T follicular helper cell (primary cell): ENCODE measurements around the gene ABLIM1.

Source experiments
- DNase-seq: peaks from one replicate; pipeline ENCODE4 v3.0.0-alpha.2; 2020; ENCODE audit warnings: low read depth

Gene ABLIM1

DNA sequence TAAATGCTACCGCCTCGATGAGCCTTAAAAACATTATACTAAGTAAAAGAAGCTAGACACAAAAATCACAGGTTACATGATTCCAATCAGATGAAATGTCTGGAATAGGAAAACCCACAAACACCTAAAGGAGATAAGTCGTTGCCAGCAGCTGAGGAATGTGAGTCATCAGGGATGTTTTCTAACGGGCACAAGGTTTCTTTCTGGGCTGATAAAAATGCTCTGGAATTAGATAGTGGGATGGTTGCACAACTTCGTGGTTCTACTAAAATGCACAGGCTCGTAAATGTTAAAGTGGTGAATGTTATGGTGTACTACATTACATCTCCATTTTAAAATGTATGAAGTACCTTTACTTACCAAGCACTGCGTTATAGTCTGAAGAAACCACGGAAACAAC is 9.7 kb downstream of the ABLIM1 start:
- no peak for DNase-seq

GRCh38 chr10:114647545-114648138 is 10.4 kb downstream of the ABLIM1 start:
- no peak for DNase-seq

DNA sequence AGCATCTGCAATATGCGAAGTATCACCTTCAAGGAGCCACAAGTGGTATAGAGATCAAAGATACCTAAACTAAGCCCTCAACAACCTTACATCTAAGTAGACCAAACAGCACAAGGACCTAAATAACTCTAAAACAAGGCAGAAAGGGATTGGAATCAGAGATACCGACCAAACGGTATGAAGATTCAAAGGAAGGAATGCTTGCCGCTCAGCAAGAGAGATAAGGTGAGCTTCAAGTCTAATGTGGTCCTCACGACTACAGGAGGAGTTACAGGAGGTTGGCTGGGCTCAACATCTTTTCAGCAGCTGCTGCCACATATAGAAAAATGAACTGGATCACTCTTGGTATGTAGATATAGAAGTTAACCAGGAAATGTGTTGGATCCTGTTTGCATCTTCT is 11.6 kb downstream of the ABLIM1 start:
- no peak for DNase-seq

DNA sequence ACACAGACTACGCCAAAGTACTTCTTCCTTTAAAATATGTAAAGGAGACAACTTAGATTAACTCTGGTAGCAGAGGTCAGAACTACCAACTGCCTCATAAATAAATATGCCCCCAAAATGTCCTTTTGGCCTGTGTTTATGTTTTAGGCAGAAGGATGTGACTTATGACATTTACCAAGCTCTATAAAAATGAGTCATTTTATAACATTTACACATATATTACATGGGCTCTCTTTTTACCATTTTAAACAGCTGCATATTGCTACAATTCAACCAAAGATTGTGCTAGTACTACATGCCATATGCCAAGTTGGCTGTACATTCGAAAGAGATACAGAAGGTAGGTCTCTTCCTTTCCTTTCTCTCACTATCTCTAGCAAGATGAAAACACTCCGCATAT is 12.4 kb downstream of the ABLIM1 start:
- DNase-seq = no peak

DNA sequence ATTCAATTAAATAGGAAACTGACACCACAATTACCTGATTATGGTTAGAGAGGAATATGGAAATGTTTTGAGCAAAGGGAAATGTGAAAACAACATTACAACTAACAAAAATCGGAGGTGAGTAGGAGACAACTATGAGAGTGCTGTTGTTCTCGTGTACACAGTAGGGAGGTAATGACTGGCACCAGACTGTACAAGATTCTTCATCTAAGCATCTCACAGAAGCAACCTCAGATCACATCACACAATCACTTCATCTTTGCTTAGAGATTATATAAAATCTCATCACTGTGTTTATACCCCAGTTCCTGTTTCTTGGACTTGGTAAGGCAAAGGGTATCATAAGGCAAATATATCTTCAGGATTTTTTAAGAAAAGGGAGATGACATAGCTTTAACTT is 14.9 kb downstream of the ABLIM1 start:
- no peak for DNase-seq

DNA sequence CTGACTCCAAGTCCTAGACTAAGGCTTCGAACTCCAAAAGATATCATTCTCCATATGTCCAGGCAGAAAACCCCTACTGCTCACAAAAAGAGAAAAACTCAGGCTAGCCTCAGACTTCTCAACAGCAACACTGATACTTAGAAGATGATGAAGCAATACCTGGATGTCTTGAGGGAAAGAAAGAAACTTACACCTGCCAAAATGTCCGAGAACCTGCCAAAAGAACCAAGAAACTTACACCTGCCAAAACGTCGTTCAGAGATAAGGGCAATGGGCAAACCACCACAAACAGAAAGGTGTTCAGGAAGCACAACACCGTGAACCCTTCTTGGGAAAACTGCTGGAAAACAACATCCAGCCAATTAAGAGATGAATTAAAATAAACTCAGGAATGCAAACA is 15.3 kb downstream of the ABLIM1 start:
- DNase-seq = no peak

GRCh38 chr10:114638821-114639625 is 19.1 kb downstream of the ABLIM1 start:
- DNase-seq = no peak

DNA sequence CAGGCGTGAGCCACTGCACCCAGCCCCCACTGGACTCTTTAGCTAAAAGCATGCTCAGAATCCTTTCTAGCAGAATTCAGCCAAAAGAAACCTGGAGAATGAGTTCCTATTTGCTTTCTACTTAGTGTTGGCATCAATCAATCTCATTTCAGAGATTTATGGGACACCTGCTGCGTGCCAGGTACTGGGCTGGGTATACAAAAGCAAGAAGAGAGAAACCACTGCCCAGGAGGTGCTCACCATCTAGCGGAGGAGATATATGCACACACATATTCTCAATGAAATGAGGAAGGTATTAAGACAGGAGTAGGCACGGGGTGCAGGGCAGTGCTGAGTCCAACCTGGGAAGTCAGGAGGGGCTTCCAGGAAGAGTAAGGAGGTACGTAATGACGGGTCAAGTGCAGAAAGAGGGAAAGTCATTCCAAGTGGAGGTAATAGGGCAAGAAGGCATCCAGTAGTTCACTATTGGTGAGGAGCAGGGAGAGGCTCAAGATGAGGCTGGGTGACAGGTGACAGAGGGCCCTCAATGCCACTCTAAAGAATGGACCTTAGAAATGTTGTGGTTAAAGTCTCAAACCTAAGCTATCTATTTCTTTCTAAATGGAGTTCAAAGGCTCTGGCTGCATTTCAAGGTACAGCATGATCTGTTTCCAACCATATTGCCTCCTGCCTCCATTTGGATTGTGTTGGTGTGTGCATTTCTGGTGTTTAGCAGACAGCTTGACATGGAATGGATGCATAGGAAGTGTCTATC is 22.1 kb downstream of the ABLIM1 start:
- no peak for DNase-seq

GRCh38 chr10:114635101-114635500 is 23.0 kb downstream of the ABLIM1 start:
- DNase-seq = no peak

- no peak for DNase-seq
Observed at GRCh38 chr10:114634609-114634979, 23.5 kb downstream of the ABLIM1 start.

DNA sequence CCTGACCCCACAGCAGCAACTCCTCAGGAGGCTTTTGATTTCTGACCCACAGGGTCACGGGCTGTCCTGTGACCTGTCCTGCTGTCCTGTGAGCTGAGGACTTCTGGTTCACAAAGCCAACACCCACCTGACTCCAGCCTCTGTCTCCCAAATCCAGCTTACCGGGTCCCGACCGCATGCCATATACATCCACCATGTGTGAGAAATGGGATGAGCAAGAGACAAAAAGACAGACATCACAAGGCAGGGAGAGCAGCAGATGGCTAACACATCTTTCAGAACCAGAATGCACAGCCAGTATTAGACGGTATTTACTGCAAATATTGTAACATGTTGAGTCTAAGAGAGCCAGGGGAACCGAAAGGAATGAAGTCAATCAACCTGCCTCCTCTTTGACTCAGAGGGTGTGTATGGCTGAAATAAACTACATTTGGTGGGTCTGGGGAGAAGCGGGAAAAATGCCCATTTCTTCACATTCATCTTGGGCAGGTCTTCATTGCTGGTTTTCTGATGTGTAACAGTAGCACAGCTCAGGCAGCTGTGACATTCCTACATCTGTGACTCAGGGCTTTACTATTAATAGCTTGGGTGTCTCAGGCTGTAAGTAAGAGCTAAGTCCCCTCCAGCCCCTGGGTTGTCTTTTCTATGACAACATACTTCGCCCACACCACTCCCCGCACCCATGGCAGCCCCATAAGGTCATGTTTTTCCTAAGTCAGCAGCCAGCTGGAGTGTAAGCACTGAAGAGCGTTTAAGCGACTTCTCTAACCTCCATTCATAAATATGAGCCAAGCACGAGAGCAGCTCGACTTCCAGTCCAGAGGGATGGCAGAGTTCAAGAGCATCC is 25.0 kb downstream of the ABLIM1 start:
- no peak for DNase-seq

DNA sequence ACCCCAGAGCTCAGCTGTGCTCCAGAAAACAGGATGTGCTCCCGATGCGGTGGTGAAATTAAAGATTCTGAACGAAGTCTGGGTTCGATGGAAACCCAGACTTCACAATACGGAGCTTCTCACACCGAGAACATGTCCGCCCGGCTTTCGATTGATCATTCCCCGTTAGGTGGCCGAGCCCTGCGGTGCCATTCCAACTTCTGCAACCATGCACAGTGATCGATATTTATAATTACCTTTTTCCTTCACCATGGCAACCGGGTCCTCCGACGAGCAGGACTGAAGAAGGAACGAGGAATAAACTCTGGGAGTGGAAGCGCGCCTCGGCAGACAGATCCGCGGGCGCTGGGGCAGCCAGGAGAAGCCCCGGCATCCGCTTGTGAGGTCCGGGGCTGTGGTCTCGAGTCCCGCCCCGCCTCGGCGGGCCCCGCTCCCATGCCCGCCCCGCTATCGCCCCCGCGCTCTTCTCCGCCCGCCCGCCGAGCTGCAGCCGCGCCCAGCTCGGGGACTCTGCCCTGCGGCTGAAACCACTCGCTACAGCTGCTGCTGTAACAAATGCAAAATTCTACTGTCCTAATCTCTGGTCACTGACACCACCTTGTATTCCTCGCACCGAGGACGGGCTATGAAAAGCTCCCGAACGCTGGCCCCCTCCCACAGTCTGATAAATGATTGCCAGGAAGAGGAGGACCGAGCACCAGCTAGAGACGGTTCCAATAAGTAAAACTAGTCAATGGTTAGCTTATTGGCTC is 26.2 kb downstream of the ABLIM1 start:
- DNase-seq = no peak

- no peak for DNase-seq
Observed at GRCh38 chr10:114631090-114631665, 26.9 kb downstream of the ABLIM1 start.

- no peak for DNase-seq
Observed at GRCh38 chr10:114629824-114630730, 28.0 kb downstream of the ABLIM1 start.

GRCh38 chr10:114629083-114629823 is 28.8 kb downstream of the ABLIM1 start:
- DNase-seq = no peak

GRCh38 chr10:114628106-114628505 is 30.0 kb downstream of the ABLIM1 start:
- DNase-seq = no peak

DNA sequence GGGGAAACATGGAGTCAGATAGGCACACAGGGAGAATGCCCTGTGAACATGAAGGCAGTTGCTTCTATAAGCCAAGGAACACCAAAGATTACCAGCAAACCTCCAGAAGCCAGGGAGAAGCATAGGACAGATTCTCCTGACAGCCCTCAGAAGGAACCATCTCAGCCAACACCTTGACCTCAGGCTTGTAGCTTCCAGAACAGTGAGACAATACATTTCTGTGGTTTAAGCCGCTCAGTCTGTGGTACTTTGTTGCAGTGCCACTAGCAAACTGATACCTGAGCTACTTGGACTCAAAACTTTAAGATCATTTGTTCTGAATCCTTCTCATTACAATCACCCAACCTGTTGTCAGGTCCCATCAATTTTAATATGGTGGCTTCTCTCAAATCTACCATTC is 31.2 kb downstream of the ABLIM1 start:
- DNase-seq = no peak

DNA sequence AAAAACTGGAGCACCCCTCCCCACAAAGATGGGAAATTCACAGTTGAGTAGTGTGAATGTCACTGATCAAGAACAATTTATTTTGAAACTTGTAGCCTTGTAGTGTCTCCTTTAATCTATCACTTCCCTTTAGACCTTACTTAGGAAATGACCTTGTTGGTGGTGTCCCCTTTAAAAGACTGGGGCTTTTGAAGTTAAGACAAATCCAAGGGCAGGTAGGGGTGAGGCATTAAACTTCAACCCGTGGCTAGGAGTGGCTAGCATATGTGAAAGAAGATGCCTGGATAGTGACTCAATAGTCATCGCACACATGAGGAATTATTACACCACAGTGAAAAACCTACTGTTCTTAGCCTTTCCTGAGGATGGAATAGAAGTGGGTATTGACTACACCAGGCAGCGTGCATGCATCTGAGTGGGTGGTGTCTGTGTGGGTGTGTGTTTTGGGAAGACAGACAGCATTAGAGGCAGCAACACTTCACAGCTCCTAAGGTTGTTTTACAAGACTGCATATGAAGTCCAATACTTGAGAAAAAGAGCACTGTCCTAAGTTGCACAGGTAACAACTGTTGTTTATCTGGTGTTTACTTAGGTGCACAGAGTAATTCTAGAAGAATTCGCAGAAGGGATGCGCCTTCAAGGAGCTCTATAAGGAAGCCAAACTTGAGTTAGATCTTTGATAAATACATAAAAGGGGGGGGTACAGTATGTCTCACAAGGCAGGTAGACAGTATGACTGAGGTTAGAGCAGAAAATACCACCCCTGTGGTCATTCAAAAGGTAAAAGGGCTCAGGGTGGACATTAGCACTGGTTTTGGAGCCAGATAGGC is 32.9 kb downstream of the ABLIM1 start:
- no peak for DNase-seq
